Cardiac septum (tissue), 1 donor: ENCODE results near the gene MAP2. TPM values are rescaled to one million over a fixed set of nuclear protein-coding genes. Genes with fewer than 3 reads are reported as not detected.

ENCODE experiments used
- DNase-seq: peaks from one replicate; pipeline ENCODE4 v3.0.0-alpha.2; 2020; ENCODE audit warnings: low spot score
- intact Hi-C: fragments of 100-400 bp; cut with DNase I; formaldehyde crosslinking; loops from one replicate; pipeline ENCODE4 v1.14.0; 2022
- total RNA-seq: library from RNA; stranded (reverse); fragmentation: NEBNext Ultra II Directional; extraction: Animal tissue kit (Norgen Biotek cat#: 25700); gene quantifications from one replicate; pipeline ENCODE4 v1.2.1, GENCODE V29; 2021
- donor health status: DM: no; HTN: no; CAD: no.

Gene MAP2
- total RNA-seq, 1 donor from 2014 or later = 42.1 TPM

GRCh38 chr2:209610631-209611030 is 186.8 kb downstream of the MAP2 start:
- intact Hi-C loops = no loop called here
- no peak for DNase-seq

GRCh38 chr2:209613649-209614305 is 189.9 kb downstream of the MAP2 start:
- intact Hi-C loops = no loop called here
- no peak for DNase-seq

DNA sequence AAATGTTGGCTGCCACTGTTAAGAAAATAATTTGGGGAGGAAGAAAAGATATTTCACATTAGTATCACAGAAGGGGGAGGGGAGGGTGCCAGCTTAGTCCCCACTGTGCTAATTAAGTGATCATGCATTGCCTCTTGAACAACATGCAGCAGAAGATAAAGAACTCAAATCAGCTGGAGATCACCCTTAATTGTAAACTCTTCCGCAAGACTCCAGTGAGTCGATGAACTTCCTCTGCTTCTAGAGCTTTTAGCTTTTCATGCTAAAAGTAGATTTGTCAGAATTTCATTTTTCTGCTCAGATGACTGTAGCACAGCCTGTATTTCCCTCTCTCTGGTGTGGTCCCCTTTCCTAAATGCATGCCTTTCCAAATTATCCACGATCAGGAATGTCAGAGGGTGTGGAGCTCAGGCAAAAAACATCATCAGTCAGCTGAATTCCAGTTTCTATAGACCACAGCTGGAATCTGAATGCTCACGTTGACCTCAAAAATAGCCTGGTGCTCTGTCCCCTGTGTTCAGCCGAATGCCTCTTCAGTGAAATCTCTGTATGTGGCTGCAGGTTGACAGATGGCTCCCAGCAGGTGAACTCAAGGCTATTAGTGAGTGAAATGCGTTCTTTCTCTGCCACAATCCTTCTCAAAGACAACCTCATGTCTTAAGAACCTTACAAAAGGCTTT is 191.0 kb downstream of the MAP2 start:
- DNase-seq = no peak
- intact Hi-C loops = no loop called here

GRCh38 chr2:209619782-209620181 is 195.9 kb downstream of the MAP2 start:
- DNase-seq = no peak
- intact Hi-C loops = no loop called here

- intact Hi-C loops = no loop called here
- DNase-seq = no peak
Observed at GRCh38 chr2:209624192-209624938, 200.5 kb downstream of the MAP2 start.

- DNase-seq = no peak
- intact Hi-C loops = no loop called here
Observed at GRCh38 chr2:209629597-209629996, 205.8 kb downstream of the MAP2 start.

GRCh38 chr2:209633911-209634310 is 210.1 kb downstream of the MAP2 start:
- intact Hi-C loops = no loop called here
- no peak for DNase-seq

DNA sequence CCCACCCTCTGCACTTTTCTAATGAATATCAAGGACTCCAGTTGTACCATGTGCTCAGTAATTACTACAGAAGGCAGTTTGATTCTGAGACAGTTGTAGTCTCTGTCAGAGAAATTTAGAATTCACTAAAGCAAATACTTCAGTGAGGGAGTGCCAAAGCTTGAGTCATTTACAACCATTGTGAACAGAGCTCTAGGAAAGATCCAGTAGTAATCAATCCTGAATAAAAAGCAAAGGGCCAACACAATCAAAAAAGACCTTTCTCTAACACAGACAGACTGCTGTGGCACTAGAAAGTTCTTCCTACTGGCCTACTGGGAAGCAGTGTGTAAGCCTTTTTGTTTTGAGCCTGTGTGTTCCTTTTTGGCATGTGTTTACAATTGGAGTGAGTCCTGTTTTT is 212.2 kb downstream of the MAP2 start:
- DNase-seq = no peak
- intact Hi-C loops = no loop called here

DNA sequence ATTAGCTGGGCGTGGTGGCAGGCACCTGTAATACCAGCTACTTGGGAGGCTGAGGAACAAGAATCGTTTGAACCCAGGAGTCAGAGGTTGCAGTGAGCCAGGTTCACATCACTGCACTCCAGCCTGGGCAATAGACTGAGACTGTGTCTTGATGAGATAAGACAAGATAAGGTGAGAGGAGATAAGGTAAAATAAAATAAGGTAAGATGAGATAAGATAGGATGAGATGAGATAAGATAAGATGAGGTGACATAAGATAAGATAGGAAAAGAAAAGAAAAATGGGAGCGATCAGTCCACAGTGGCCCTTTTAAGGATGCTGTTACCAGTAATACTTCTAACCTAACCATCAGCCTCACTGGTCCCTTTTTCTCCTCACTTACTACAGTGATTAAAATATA is 213.4 kb downstream of the MAP2 start:
- no peak for DNase-seq
- intact Hi-C loops = no loop called here

- DNase-seq = no peak
Observed at GRCh38 chr2:209638346-209638745, 214.5 kb downstream of the MAP2 start.

DNA sequence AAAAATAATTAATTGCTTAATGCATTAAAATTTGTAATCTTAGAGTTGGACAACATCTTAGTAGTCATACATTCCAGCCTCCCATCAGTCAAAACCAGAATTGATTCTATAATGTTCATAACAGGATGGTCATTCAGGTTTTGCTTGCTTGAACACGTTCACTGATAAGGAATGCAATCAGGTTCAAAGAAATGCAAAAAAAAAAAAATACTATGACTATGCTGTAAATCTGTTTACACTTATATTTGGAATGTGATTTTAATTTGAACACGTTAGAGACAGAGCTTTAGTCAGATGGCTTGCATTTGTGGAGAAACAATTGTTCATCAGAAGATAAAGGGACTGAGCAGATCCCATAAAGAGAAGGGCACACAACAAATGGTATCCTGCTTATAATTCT is 216.5 kb downstream of the MAP2 start:
- intact Hi-C loops = no loop called here
- DNase-seq = no peak

More at GRCh38 chr2:209638346-209638745, 214.5 kb downstream of the MAP2 start:
- intact Hi-C loops = no loop called here

DNA sequence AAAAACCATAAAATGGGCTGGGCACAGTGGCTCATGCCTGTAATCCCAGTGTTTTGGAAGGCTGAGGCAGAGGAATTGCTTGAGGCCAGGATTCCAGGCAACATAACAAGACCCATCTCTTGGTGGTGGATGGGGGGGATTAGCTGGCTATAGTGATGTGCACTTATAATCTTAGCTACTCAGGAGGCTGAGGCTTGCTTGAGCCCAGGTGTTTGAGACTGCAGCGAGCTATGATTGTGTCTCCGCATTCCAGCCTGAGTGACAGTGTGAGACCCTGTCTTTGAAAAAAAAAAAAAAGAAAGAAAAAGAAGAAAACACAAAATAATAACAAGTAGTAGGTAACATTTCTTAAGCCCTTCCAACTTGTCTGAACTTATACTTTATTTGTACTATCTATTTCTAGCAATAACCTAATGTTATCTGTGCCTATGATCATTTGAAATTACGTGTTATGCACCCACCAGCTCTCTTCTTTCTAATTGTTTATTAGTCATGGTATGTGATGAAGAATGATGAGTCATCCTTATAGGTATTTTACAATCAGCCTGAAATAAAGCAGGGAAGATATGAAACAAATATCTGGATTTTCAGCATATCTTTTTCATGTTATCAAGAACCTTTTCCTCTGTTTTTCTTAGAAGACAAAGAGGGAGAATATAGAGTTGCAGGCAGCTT is 218.4 kb downstream of the MAP2 start:
- intact Hi-C loops = no loop called here
- DNase-seq = no peak

DNA sequence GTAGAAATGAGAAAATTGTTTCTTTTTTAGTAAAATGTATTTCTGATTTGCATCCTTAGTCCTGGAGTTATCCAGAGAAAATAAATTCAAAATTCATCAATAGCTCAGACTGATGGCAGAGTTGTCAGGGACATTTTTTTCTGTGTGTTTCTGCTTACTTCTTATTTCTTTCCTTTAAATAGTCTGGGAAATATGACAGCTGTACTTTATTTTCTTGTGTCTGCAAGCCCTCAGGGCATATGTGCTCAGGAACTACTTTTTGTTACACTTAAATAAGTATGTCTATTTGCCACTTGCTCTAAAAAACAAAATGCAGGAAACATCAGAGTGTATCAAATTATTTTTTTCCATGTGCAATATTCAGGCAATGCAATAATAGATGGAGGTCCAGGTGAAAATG is 221.0 kb downstream of the MAP2 start:
- no peak for DNase-seq
- intact Hi-C loops = no loop called here

DNA sequence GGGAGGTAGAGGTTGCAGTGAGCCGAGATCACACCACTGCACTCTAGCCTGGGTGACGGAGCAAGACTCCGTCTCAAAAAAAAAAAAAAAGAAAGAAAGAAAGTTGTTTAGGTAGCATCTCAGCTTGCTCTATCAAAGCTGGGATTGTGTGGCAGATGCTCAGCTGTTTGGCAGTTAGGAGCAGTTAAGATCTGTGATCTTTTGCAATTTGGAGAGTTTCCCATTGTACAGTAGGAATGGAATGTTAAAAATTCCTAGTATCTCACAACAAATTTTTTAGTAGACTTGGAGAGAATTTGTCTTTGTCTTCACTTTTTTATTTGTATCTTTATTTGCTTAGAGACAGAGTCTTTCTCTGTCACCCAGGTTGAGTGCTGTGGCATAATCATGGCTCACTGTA is 224.9 kb downstream of the MAP2 start:
- no peak for DNase-seq
- intact Hi-C loops = no loop called here

DNA sequence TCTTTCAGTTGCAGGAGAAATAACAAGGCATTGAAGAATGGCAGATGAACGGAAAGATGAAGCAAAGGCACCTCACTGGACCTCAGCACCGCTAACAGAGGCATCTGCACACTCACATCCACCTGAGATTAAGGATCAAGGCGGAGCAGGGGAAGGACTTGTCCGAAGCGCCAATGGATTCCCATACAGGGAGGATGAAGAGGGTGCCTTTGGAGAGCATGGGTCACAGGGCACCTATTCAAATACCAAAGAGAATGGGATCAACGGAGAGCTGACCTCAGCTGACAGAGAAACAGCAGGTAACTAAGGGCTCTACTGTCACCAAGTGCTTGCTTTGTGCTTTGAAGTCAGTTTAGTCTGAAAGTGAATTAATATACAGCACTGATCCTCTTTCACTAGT is 229.3 kb downstream of the MAP2 start:
- no peak for DNase-seq
- intact Hi-C loops = no loop called here

DNA sequence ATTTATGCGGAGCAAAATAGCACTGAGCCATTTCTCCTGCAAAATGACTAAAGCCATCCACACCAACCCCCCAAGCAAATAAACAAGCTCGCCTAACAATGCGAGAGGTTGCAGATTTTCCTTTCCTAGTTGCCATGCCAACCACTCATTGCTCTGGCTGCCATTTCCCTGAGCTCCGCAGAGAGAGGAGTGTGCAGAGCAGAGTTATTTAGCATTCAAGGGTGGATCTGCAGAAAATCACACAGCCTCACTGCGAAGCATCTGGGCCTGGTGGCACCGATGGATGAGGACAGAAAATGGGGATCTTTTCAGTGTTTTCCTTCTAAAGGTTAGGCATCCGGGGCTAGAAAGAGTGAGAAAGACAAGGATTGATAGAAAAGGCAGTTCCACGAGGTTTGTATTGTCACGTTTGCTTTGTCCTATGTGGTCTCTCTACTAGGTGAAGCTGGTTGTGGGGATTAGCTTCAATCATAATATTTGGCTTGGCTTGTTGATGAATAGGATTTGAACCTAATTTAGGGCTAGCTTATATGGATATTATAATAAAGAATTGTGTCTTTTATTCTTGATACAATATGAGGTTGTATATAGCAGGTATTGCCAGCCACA is 237.5 kb downstream of the MAP2 start:
- intact Hi-C loops = no loop called here
- DNase-seq = no peak

DNA sequence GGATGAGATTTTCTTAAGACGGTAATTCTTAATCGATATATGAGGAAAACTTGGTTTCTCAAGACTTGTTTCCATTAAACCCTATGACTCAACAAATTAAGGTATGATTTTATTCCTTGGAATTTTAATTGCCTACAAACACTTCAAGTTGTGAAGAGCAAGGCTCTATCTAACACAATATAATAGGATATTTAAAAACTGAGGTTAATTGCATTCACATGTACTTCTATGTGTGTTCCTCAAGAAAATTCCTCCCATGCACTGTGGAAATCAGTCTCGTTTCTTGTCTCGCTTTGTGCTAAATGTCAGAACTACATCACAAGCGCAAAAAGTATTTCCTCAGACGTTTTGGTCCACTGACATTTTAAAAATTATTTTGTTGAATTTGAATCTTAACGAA is 238.2 kb downstream of the MAP2 start:
- intact Hi-C loops = no loop called here
- no peak for DNase-seq

GRCh38 chr2:209663139-209663538 is 239.3 kb downstream of the MAP2 start:
- intact Hi-C loops = no loop called here
- no peak for DNase-seq

DNA sequence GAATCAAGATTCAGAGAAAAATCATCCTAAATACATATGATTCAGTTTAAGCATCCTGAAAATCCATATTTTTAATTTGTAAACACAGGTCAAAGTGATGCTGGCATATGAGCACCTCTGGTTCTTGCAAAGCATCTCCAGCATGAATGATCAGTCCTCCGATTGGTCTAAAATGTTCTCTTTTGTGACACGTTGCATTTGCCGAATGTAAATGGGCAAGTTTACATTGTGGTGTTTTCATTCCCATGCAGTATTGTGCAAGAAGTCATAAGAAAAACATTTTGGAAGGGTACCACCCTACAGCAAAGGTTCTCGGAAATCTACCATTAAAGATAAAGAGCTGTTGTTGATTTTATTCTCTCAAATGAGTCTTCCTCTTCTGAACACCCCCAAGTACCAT is 239.8 kb downstream of the MAP2 start:
- intact Hi-C loops = no loop called here
- DNase-seq = no peak

- DNase-seq = no peak
Observed at GRCh38 chr2:209666296-209666695, 242.4 kb downstream of the MAP2 start.

More at GRCh38 chr2:209666296-209666695, 242.4 kb downstream of the MAP2 start:
- intact Hi-C loops = no loop called here
